CD14-positive monocyte (primary cell): Measurements from ENCODE around the gene PNLDC1. TPM values are rescaled to one million over a fixed set of nuclear protein-coding genes. Genes with fewer than 3 reads are reported as not detected.

Source experiments
- DNase-seq, 3 donors: peaks; one replicate each; pipeline ENCODE4 v3.0.0-alpha.2; 2011 to 2022
- H2AFZ ChIP-seq: 2 replicates; pipeline ENCODE4 v1.6.0; 2012; ENCODE audit warnings: mild to moderate bottlenecking, low read depth, low read length, inconsistent platforms; ENCODE audit not compliant: insufficient read depth, poor library complexity, severe bottlenecking
- H3K27ac ChIP-seq, 2 donors: 1 replicate in 1 of 2; 2 replicates in 1 of 2; pipeline ENCODE4 v1.5.1; 2012 to 2013; ENCODE audit warnings: low read length in 2 of 2, control low read depth in 1 of 2, inconsistent platforms in 1 of 2, low read depth in 1 of 2, mild to moderate bottlenecking in 1 of 2
- H3K27me3 ChIP-seq, 2 donors: one replicate each; pipeline versions ENCODE4 v1.6.0 to v1.6.1; 2011 to 2013; ENCODE audit warnings: low read length in 2 of 2; ENCODE audit not compliant: control insufficient read depth in 2 of 2, insufficient read depth in 2 of 2
- H3K36me3 ChIP-seq, 2 donors: replicated peaks in 1 of 2; 1 replicate in 1 of 2; 2 replicates in 1 of 2; pipeline versions ENCODE4 v1.5.1 to v1.6.1; 2012 to 2013; ENCODE audit warnings: low read length in 2 of 2, control low read depth in 1 of 2, inconsistent platforms in 1 of 2, mild to moderate bottlenecking in 1 of 2; ENCODE audit not compliant: insufficient read depth in 2 of 2, control insufficient read depth in 1 of 2
- H3K4me1 ChIP-seq, 2 donors: 1 replicate in 1 of 2; 2 replicates in 1 of 2; pipeline versions ENCODE4 v1.5.1 to v1.6.1; 2012 to 2013; ENCODE audit warnings: low read length in 2 of 2, control low read depth in 1 of 2, inconsistent platforms in 1 of 2, mild to moderate bottlenecking in 1 of 2, moderate library complexity in 1 of 2; ENCODE audit not compliant: insufficient read depth in 2 of 2, control insufficient read depth in 1 of 2
- H3K4me2 ChIP-seq: replicated peaks from 2 replicates; pipeline ENCODE3; 2012; ENCODE audit warnings: low read length, moderate library complexity, mild to moderate bottlenecking; ENCODE audit not compliant: poor library complexity, severe bottlenecking; ENCODE audit errors: extremely low read depth
- H3K4me3 ChIP-seq, 3 experiments: fragments of 200-600 bp in 1 of 3; sonication (generic) in 1 of 3; replicated peaks in 1 of 3; 1 replicate in 2 of 3; 2 replicates in 1 of 3; pipeline ENCODE4 v1.5.1; 2011 to 2013; ENCODE audit warnings: low read length in 3 of 3, mild to moderate bottlenecking in 3 of 3, control low read depth in 2 of 3, low read depth in 2 of 3, inconsistent platforms in 1 of 3, moderate library complexity in 1 of 3
- H3K79me2 ChIP-seq: 2 replicates; pipeline ENCODE4 v1.6.0; 2012; ENCODE audit warnings: mild to moderate bottlenecking, control low read depth, inconsistent platforms, low read length, moderate library complexity; ENCODE audit not compliant: insufficient read depth
- H3K9ac ChIP-seq: 2 replicates; pipeline ENCODE4 v1.6.0; 2017; ENCODE audit warnings: low read length, mild to moderate bottlenecking; ENCODE audit not compliant: insufficient read depth, poor library complexity, severe bottlenecking
- H3K9me3 ChIP-seq, 2 donors: replicated peaks in 1 of 2; 1 replicate in 1 of 2; 2 replicates in 1 of 2; pipeline versions ENCODE4 v1.5.1 to v1.6.1; 2012 to 2013; ENCODE audit warnings: low read length in 2 of 2, control low read depth in 1 of 2; ENCODE audit not compliant: control insufficient read depth in 1 of 2, insufficient read depth in 1 of 2
- H4K20me1 ChIP-seq: 2 replicates; pipeline ENCODE4 v1.6.0; 2012; ENCODE audit warnings: mild to moderate bottlenecking, low read length, control low read depth, moderate library complexity; ENCODE audit not compliant: insufficient read depth
- H3K27ac Mint-ChIP-seq, 7 donors: one replicate each; pipeline ENCODE4 v1.8.0; 2020; ENCODE audit warnings: mild to moderate bottlenecking in 7 of 7, mixed read lengths in 7 of 7, moderate library complexity in 6 of 7, inconsistent platforms in 2 of 7
- H3K27me3 Mint-ChIP-seq, 3 donors: one replicate each; pipeline ENCODE4 v1.8.0; 2021 to 2022; ENCODE audit warnings: low read depth in 3 of 3, mild to moderate bottlenecking in 3 of 3, mixed read lengths in 3 of 3, moderate library complexity in 3 of 3, inconsistent platforms in 1 of 3
- H3K36me3 Mint-ChIP-seq, 2 donors: one replicate each; pipeline ENCODE4 v1.8.0; 2020; ENCODE audit warnings: mixed read lengths in 2 of 2, inconsistent platforms in 1 of 2, mild to moderate bottlenecking in 1 of 2
- H3K4me1 Mint-ChIP-seq: one replicate; pipeline ENCODE4 v1.8.0; 2020; ENCODE audit warnings: mild to moderate bottlenecking, mixed read lengths
- H3K4me3 Mint-ChIP-seq, 2 donors: one replicate each; pipeline ENCODE4 v1.8.0; 2020; ENCODE audit warnings: mild to moderate bottlenecking in 2 of 2, mixed read lengths in 2 of 2, moderate library complexity in 1 of 2
- H3K9me3 Mint-ChIP-seq, 7 donors: one replicate each; pipeline ENCODE4 v1.8.0; 2020 to 2022; ENCODE audit warnings: mixed read lengths in 7 of 7, mild to moderate bottlenecking in 6 of 7, moderate library complexity in 6 of 7, inconsistent platforms in 2 of 7
- CTCF ChIP-seq: fragments of 200-600 bp; IDR thresholded peaks from one replicate; pipeline ENCODE4 v1.8.0; 2022; ENCODE audit warnings: antibody characterized with exemption, mild to moderate bottlenecking
- WGBS: methylation state at CpG from one replicate; pipeline ENCODE4 v1.1.5; 2013; ENCODE audit warnings: missing lambda C conversion rate; ENCODE audit not compliant: insufficient coverage; 5-methylcytosine and 5-hydroxymethylcytosine counted together
- intact Hi-C, 2 donors: fragments of 100-400 bp; cut with micrococcal nuclease; formaldehyde crosslinking; loops; one replicate each; pipeline versions ENCODE4 v1.15.0 to v1.15.1; 2023
- polyA plus RNA-seq, 3 donors: library from polyadenylated mRNA; depleted of rRNA in 1 of 3; unstranded in 2 of 3; stranded (reverse) in 1 of 3; fragments of 300-500 nt in 2 of 3; fragments of >200 nt in 1 of 3; fragmentation: Illumina TruSeq in 2 of 3; gene quantifications; 1 replicate in 2 of 3; 2 replicates in 1 of 3; pipeline ENCODE4 v1.2.3, GENCODE V29; 2012 to 2021

The PNLDC1 gene
- polyA plus RNA-seq, 3 donors = 0.56 TPM; not detected in 2

- Histone ChIP-seq H3K36me3 (peaks cover 85 to 100% of the 10 kb centered on the region in 2 donors), H3K27ac (no peak overlapping the region), H3K9ac (no peak overlapping the region), H3K79me2 (peaks cover 42% of the 10 kb centered on the region), H3K4me2 (no peak overlapping the region), H3K4me3 (no peak overlapping the region), H4K20me1 (peaks cover 78% of the 10 kb centered on the region), H2AFZ (no peak overlapping the region), H3K9me3 (no peaks in the 10 kb centered on the region), H3K4me1 (no peaks in the 10 kb centered on the region), H3K27me3 (no peaks in the 10 kb centered on the region)
- Mint-ChIP-seq H3K27me3 (no peaks in the 10 kb centered on the region), H3K36me3 (peaks cover 82 to 90% of the 10 kb centered on the region in 2 donors), H3K4me3 (no peak overlapping the region), H3K4me1 (no peaks in the 10 kb centered on the region), H3K27ac (peak overlapping the region in 2 of 7 donors; percentile 30 to 47), H3K9me3 (no peaks in the 10 kb centered on the region)
- TF ChIP-seq CTCF = no peak
- intact Hi-C loops = loop anchor here in 1 of 2 donors (5.0 kb wide), 1 partner anchor 34 kb away; the partner anchor contains the start of gene TCP1
- WGBS = 97% methylated on average over 4 of the region's 6 CpGs
- no peak for DNase-seq
Measured at GRCh38 chr6:159753081-159753872, 46.8 kb upstream of the PNLDC1 start.

- Mint-ChIP-seq H3K9me3 (no peaks in the 10 kb centered on the region), H3K4me3 (no peak overlapping the region), H3K4me1 (no peaks in the 10 kb centered on the region), H3K36me3 (peaks cover 76 to 86% of the 10 kb centered on the region in 2 donors), H3K27ac (no peak overlapping the region), H3K27me3 (no peaks in the 10 kb centered on the region)
- H3K4me2 ChIP-seq = no peak overlapping the region
- no peak overlapping the region for H3K27ac ChIP-seq
- no peaks in the 10 kb centered on the region for H3K27me3 ChIP-seq
- 89% methylated on average over 1 of the region's 2 CpGs for WGBS
- no peak for TF ChIP-seq CTCF
- no peaks in the 10 kb centered on the region for H3K4me1 ChIP-seq
- H3K9me3 ChIP-seq = no peaks in the 10 kb centered on the region
- H3K36me3 ChIP-seq = peaks cover 82 to 95% of the 10 kb centered on the region in 2 donors
- no peak overlapping the region for H2AFZ ChIP-seq
- intact Hi-C loops = loop anchor here in 1 of 2 donors (5.0 kb wide), 1 partner anchor 33 kb away; the partner anchor contains the start of gene TCP1
- H4K20me1 ChIP-seq = peaks cover 68% of the 10 kb centered on the region
- H3K79me2 ChIP-seq = peaks cover 39% of the 10 kb centered on the region
- H3K4me3 ChIP-seq = no peak overlapping the region
- no peak for DNase-seq
- no peak overlapping the region for H3K9ac ChIP-seq
Measured at GRCh38 chr6:159754401-159754800, 45.7 kb upstream of the PNLDC1 start.
